ENCODE data around the gene SLAMF1.

The SLAMF1 gene

GRCh38 chr1:160659566-160659965, 12.7 kb upstream of the SLAMF1 start:
- Histone ChIP-seq H3K4me2 (ENCODE audit: low read depth, low read length) (peak overlapping the region; percentile 30; the same call in 1 of the 2 replicates), H3F3A (ENCODE audit: insufficient read depth, low read length) (peaks cover 7% of the 10 kb centered on the region; the same call in 1 of the 2 replicates), H4K20me1 (ENCODE audit: insufficient read depth, low read length) (no peaks in the 10 kb centered on the region), H2AFZ (ENCODE audit: low read length) (no peak overlapping the region), H3K9me3 (replicated peaks; ENCODE audit: insufficient read depth, low read length) (no peaks in the 10 kb centered on the region), H3K27me3 (replicated peaks; ENCODE audit: insufficient read depth, low read length) (no peaks in the 10 kb centered on the region), H3K9me2 (replicated peaks; ENCODE audit: insufficient read depth, low read length) (no peaks in the 10 kb centered on the region), H3K9ac (ENCODE audit: low read length) (no peak overlapping the region), H3K27ac (ENCODE audit: low read length) (no peak overlapping the region), H3K36me3 (replicated peaks; ENCODE audit: insufficient read depth, low read length) (no peaks in the 10 kb centered on the region), H3K4me3 (ENCODE audit: low read length) (no peak overlapping the region), H3K4me1 (ENCODE audit: low read length) (peaks cover 40% of the 10 kb centered on the region), H3K79me2 (ENCODE audit: low read length) (no peaks in the 10 kb centered on the region)
- no peak for TF ChIP-seq CTCF (IDR thresholded peaks at IDR 0.05; ENCODE audit: low read length)
- no peak for TF ChIP-seq EZH2phosphoT487 (IDR thresholded peaks at IDR 0.05; ENCODE audit: low read length)
- TF ChIP-seq EZH2 (optimal IDR thresholded peaks at IDR 0.05; ENCODE audit: low read depth, low read length), result no peak
- DNase-seq, result no peak

- DNase-seq, result no peak
- Histone ChIP-seq H3K79me2 (ENCODE audit: low read length) (no peaks in the 10 kb centered on the region), H3K9me3 (replicated peaks; ENCODE audit: insufficient read depth, low read length) (no peaks in the 10 kb centered on the region), H3K4me1 (ENCODE audit: low read length) (peaks cover 33% of the 10 kb centered on the region), H3K4me3 (ENCODE audit: low read length) (no peak overlapping the region), H3K27ac (ENCODE audit: low read length) (no peak overlapping the region), H2AFZ (ENCODE audit: low read length) (no peak overlapping the region), H3K9ac (ENCODE audit: low read length) (no peak overlapping the region), H3K4me2 (ENCODE audit: low read depth, low read length) (no peak overlapping the region), H3F3A (ENCODE audit: insufficient read depth, low read length) (no peaks in the 10 kb centered on the region), H4K20me1 (ENCODE audit: insufficient read depth, low read length) (no peaks in the 10 kb centered on the region), H3K27me3 (replicated peaks; ENCODE audit: insufficient read depth, low read length) (no peaks in the 10 kb centered on the region), H3K9me2 (replicated peaks; ENCODE audit: insufficient read depth, low read length) (no peaks in the 10 kb centered on the region), H3K36me3 (replicated peaks; ENCODE audit: insufficient read depth, low read length) (no peaks in the 10 kb centered on the region)
- no peak for TF ChIP-seq EZH2 (optimal IDR thresholded peaks at IDR 0.05; ENCODE audit: low read depth, low read length)
- no peak for TF ChIP-seq EZH2phosphoT487 (IDR thresholded peaks at IDR 0.05; ENCODE audit: low read length)
- no peak for TF ChIP-seq CTCF (IDR thresholded peaks at IDR 0.05; ENCODE audit: low read length)
Observed at GRCh38 chr1:160658814-160659193, 12.0 kb upstream of the SLAMF1 start.

- H3K27ac ChIP-seq (ENCODE audit: low read length), result no peak overlapping the region
- H4K20me1 ChIP-seq (ENCODE audit: insufficient read depth, low read length), result no peaks in the 10 kb centered on the region
- no peaks in the 10 kb centered on the region for H3K27me3 ChIP-seq (replicated peaks; ENCODE audit: insufficient read depth, low read length)
- no peak overlapping the region for H3K4me2 ChIP-seq (ENCODE audit: low read depth, low read length)
- no peak overlapping the region for H2AFZ ChIP-seq (ENCODE audit: low read length)
- H3K79me2 ChIP-seq (ENCODE audit: low read length), result no peaks in the 10 kb centered on the region
- H3K9me2 ChIP-seq (replicated peaks; ENCODE audit: insufficient read depth, low read length), result no peaks in the 10 kb centered on the region
- H3K9ac ChIP-seq (ENCODE audit: low read length), result no peak overlapping the region
- H3K9me3 ChIP-seq (replicated peaks; ENCODE audit: insufficient read depth, low read length), result no peaks in the 10 kb centered on the region
- H3K36me3 ChIP-seq (replicated peaks; ENCODE audit: insufficient read depth, low read length), result no peaks in the 10 kb centered on the region
- no peak for DNase-seq
- H3K4me1 ChIP-seq (ENCODE audit: low read length), result peaks cover 33% of the 10 kb centered on the region
- TF ChIP-seq CTCF (IDR thresholded peaks at IDR 0.05; ENCODE audit: low read length), result no peak
- no peak for TF ChIP-seq EZH2phosphoT487 (IDR thresholded peaks at IDR 0.05; ENCODE audit: low read length)
- TF ChIP-seq EZH2 (optimal IDR thresholded peaks at IDR 0.05; ENCODE audit: low read depth, low read length), result no peak
- H3K4me3 ChIP-seq (ENCODE audit: low read length), result no peak overlapping the region
- no peaks in the 10 kb centered on the region for H3F3A ChIP-seq (ENCODE audit: insufficient read depth, low read length)
Observed at GRCh38 chr1:160658162-160658813, 11.4 kb upstream of the SLAMF1 start.

Measured in MM.1S (cell line).